K562 (cell line): ENCODE results near the gene ANKRD11. TPM values are rescaled to one million over a fixed set of nuclear protein-coding genes. Genes with fewer than 3 reads are reported as not detected.

ENCODE experiments used
- ATAC-seq: fragments of 200-7000 bp; cut with Tn5 transposase; 3 replicates; pipeline ENCODE4 v1.9.1; 2020; ENCODE audit warnings: moderate library complexity
- BruUV-seq: library from RNA; stranded (reverse); fragments of 400-500 nt; replicated peaks from 2 replicates; lab custom pipeline; 2021; lab: Mats Ljungman, UMichigan
- CTCF ChIA-PET: fragments of 300-600 bp; formaldehyde crosslinking; extraction: SDS; loops from one replicate; lab custom pipeline; 2021; ENCODE audit warnings: low intra/inter-chr PET ratio; lab: Yijun Ruan, JAX
- POLR2A ChIA-PET: fragments of 300-600, 350-650 bp; sonication (Branson Sonifier 250); formaldehyde crosslinking; extraction: SDS; loops from one replicate; lab custom pipeline; 2021; ENCODE audit warnings: antibody characterized with exemption, inconsistent platforms; lab: Yijun Ruan, JAX
- DNase-seq, 4 experiments: peaks; one replicate each; pipeline versions ENCODE4 v3.0.0 to v3.0.0-alpha.2; 2011 to 2018; ENCODE audit warnings: low spot score in 3 of 4, mixed read lengths in 3 of 4; ENCODE audit errors: extremely low read depth in 1 of 4
- FAIRE-seq: peaks from 2 replicates; lab custom pipeline; 2011; peaks lifted over from hg19 to GRCh38; lab: Jason Lieb, UNC
- H2AFZ ChIP-seq: 2 replicates; pipeline ENCODE4 v1.6.0; 2011; ENCODE audit warnings: low read depth, low read length, control low read depth, inconsistent platforms
- H3K27ac ChIP-seq: fragments of 200-600 bp; 3 replicates; pipeline ENCODE4 v1.8.0; 2011; ENCODE audit warnings: low read depth, mild to moderate bottlenecking, control low read depth, inconsistent platforms, low read length, moderate library complexity, mixed read lengths; ENCODE audit errors: extremely low read depth
- H3K27me3 ChIP-seq, 2 experiments: fragments of 300-600 bp in 1 of 2; 2 replicates in 1 of 2; 3 replicates in 1 of 2; pipeline versions ENCODE4 v1.6.0 to v1.8.0; 2011; ENCODE audit warnings: inconsistent platforms in 2 of 2, low read length in 2 of 2, mild to moderate bottlenecking in 1 of 2, mixed read lengths in 1 of 2, moderate library complexity in 1 of 2; ENCODE audit not compliant: control insufficient read depth in 2 of 2, insufficient read depth in 2 of 2
- H3K36me3 ChIP-seq: fragments of 300-600 bp; 3 replicates; pipeline ENCODE4 v1.8.0; 2011; ENCODE audit warnings: mild to moderate bottlenecking, low read length, inconsistent platforms; ENCODE audit not compliant: control insufficient read depth, insufficient read depth
- H3K4me1 ChIP-seq, 2 experiments: fragments of 200-600 bp in 1 of 2; replicated peaks in 1 of 2; 2 replicates in 1 of 2; 3 replicates in 1 of 2; pipeline versions ENCODE4 v1.5.1 to v1.8.0; 2011; ENCODE audit warnings: inconsistent platforms in 2 of 2, low read length in 2 of 2, mild to moderate bottlenecking in 1 of 2, mixed read lengths in 1 of 2, moderate library complexity in 1 of 2; ENCODE audit not compliant: control insufficient read depth in 2 of 2, insufficient read depth in 2 of 2
- H3K4me2 ChIP-seq: 2 replicates; pipeline ENCODE4 v1.6.1; 2011; ENCODE audit warnings: low read length, control low read depth, inconsistent platforms, mixed read lengths; ENCODE audit not compliant: insufficient read depth
- H3K4me3 ChIP-seq: fragments of 200-600 bp; sonication (generic), shearing (Covaris generic); 2 replicates; pipeline ENCODE4 v1.5.1; 2016; ENCODE audit warnings: control low read depth, inconsistent platforms
- H3K79me2 ChIP-seq: fragments of 200-600 bp; 3 replicates; pipeline ENCODE4 v1.8.0; 2011; ENCODE audit warnings: low read length, inconsistent platforms; ENCODE audit not compliant: control insufficient read depth, insufficient read depth
- H3K9ac ChIP-seq, 2 experiments: 2 replicates each; pipeline versions ENCODE4 v1.6.0 to v1.6.1; 2011; ENCODE audit warnings: low read depth in 2 of 2, low read length in 2 of 2, control low read depth in 1 of 2, inconsistent platforms in 1 of 2, mild to moderate bottlenecking in 1 of 2, mixed read lengths in 1 of 2; ENCODE audit not compliant: insufficient read depth in 1 of 2
- H3K9me1 ChIP-seq: one replicate; pipeline ENCODE4 v1.6.0; 2011; ENCODE audit warnings: inconsistent platforms, mild to moderate bottlenecking, low read length, moderate library complexity; ENCODE audit not compliant: control insufficient read depth, insufficient read depth
- H3K9me3 ChIP-seq: replicated peaks from 2 replicates; pipeline ENCODE4 v1.5.1; 2011; ENCODE audit warnings: low read depth, low read length, inconsistent platforms; ENCODE audit not compliant: control insufficient read depth, insufficient read depth
- H4K20me1 ChIP-seq: replicated peaks from 2 replicates; pipeline ENCODE4 v1.6.1; 2011; ENCODE audit warnings: low read length, inconsistent platforms, mixed read lengths; ENCODE audit not compliant: control insufficient read depth, insufficient read depth
- HDAC1 ChIP-seq, 2 experiments: fragments of 450-650 bp; IDR thresholded peaks; 2 replicates each; pipeline ENCODE4 v1.6.1; 2016 to 2017; ENCODE audit warnings: inconsistent platforms in 1 of 2, mild to moderate bottlenecking in 1 of 2, moderate library complexity in 1 of 2
- LARP7 ChIP-seq: fragments of 450-650 bp; IDR thresholded peaks from 2 replicates; pipeline ENCODE4 v1.6.1; 2016
- STAG1 ChIP-seq: sonication (generic); formaldehyde crosslinking; IDR thresholded peaks from 2 replicates; pipeline ENCODE4 v1.5.0; 2020; ENCODE audit warnings: missing genetic modification reagents, borderline replicate concordance
- TFAP4 ChIP-seq: sonication (generic); formaldehyde crosslinking; IDR thresholded peaks from 2 replicates; pipeline ENCODE4 v1.8.0; 2022; ENCODE audit warnings: missing genetic modification reagents, mild to moderate bottlenecking, moderate library complexity, borderline replicate concordance
- ZBTB33 ChIP-seq: sonication (generic); formaldehyde crosslinking; IDR thresholded peaks from 2 replicates; pipeline ENCODE4 v1.8.1; 2023; ENCODE audit warnings: mild to moderate bottlenecking, missing genetic modification reagents
- ZFP91 ChIP-seq: sonication (generic); formaldehyde crosslinking; IDR thresholded peaks from 2 replicates; pipeline ENCODE4 v1.8.0; 2022; ENCODE audit warnings: mild to moderate bottlenecking, missing genetic modification reagents
- ZNF197 ChIP-seq: fragments of 200-800 bp; sonication (Bioruptor generic); IDR thresholded peaks from 2 replicates; pipeline ENCODE4 v1.6.1; 2016; ENCODE audit warnings: low read depth, missing genetic modification characterization, missing compliant biosample characterization
- WGBS: fragments of 100-300 bp; shearing (Covaris generic); methylation state at CpG from one replicate; pipeline ENCODE4 v1.1.6; 2016; ENCODE audit warnings: low coverage, mixed read lengths; ENCODE audit not compliant: insufficient coverage; ENCODE audit errors: missing lambda C conversion rate; 5-methylcytosine and 5-hydroxymethylcytosine counted together
- in situ Hi-C: fragments of 300-500 bp; cut with MboI; formaldehyde crosslinking; loops from 4 replicates; pipeline ENCODE4 v1.15.0; 2018; ENCODE audit warnings: inconsistent platforms, mixed read lengths
- intact Hi-C: fragments of 100-400 bp; cut with micrococcal nuclease; formaldehyde crosslinking; loops from 2 replicates; pipeline ENCODE4 v1.14.2; 2022
- polyA plus RNA-seq, 8 experiments: library from polyadenylated mRNA; depleted of rRNA in 4 of 8; stranded (reverse) in 5 of 8; unstranded in 3 of 8; fragments of >200 nt; fragmentation: Nextera tagmentation in 2 of 8; fragmentation: Illumina TruSeq in 1 of 8; extraction: Ambion mirVana in 2 of 8; extraction: Trizol in 1 of 8; gene quantifications; 2 replicates each; pipeline versions ENCODE4 v1.2.1 to v1.2.3, GENCODE V29; 2011 to 2014; ENCODE audit warnings: inconsistent platforms in 1 of 8, missing spikeins in 1 of 8
- total RNA-seq, 7 experiments: library from RNA; depleted of rRNA in 6 of 7; stranded (reverse); fragments of >200 nt in 6 of 7; fragmentation: Illumina TruSeq in 2 of 7; extraction: Trizol in 2 of 7; gene quantifications; 2 replicates each; pipeline versions ENCODE4 v1.2.1 to v1.2.3, GENCODE V29; 2011 to 2021; ENCODE audit warnings: low replicate concordance in 1 of 7
- TF ChIP-seq, protein P1 (sequence below): sonication (generic); formaldehyde crosslinking; IDR thresholded peaks from 2 replicates; pipeline ENCODE4 v1.8.0; 2022; ENCODE audit warnings: mild to moderate bottlenecking, missing genetic modification reagents
- TF ChIP-seq, protein P2 (sequence below), 3 experiments: IDR thresholded peaks in 2 of 3; conservative IDR thresholded peaks in 1 of 3; 2 replicates each; pipeline ENCODE4 v1.5.1; 2011 to 2012; ENCODE audit warnings: low read length in 3 of 3, mild to moderate bottlenecking in 3 of 3, control low read depth in 2 of 3, improper control_type of control experiment in 1 of 3, inconsistent platforms in 1 of 3, low read depth in 1 of 3, mixed read lengths in 1 of 3, moderate library complexity in 1 of 3; ENCODE audit not compliant: insufficient read depth in 2 of 3

ANKRD11 gene
- total and polyA plus RNA-seq, 9 of the 15 experiments (the other 6 are each of a cell fraction or from before 2014, with no cell fraction given): 4.7 to 126 (median 31.7) TPM

DNA sequence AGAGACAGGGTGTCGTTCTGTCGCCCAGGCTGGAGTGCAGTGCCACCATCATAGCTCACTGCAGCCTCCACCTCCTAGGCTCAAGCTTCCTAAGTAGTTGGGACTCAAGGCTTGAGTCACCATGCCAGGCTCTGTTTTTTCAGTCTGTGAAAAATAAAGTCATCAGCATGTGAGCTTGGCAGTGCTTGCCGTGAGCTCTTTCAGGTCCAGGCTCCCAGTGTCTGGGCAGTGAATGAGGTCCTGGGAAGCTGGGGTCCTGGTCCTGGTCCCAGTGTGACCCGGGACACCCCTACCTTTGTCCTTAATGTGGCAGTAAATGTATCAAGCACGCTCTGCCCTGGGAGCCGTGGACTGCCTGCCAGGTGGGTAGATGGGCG lies 47.2 kb upstream of the ANKRD11 start:
- no TSS peak for BruUV-seq
- H3K36me3 ChIP-seq: peaks cover 74% of the 10 kb centered on the region; the same call in 2 of the 3 replicates
- POLR2A ChIA-PET: no interaction called here
- TF ChIP-seq TFAP4 (CRISPR knock-in tag) (no peak), ZBTB33 (no peak), LARP7 (no peak), ZFP91 (CRISPR knock-in tag) (no peak), ZNF197 (no peak), HDAC1 (IDR thresholded peaks at IDR 0.05) (no peak), STAG1 (no peak)
- TF ChIP-seq, protein P1, sequence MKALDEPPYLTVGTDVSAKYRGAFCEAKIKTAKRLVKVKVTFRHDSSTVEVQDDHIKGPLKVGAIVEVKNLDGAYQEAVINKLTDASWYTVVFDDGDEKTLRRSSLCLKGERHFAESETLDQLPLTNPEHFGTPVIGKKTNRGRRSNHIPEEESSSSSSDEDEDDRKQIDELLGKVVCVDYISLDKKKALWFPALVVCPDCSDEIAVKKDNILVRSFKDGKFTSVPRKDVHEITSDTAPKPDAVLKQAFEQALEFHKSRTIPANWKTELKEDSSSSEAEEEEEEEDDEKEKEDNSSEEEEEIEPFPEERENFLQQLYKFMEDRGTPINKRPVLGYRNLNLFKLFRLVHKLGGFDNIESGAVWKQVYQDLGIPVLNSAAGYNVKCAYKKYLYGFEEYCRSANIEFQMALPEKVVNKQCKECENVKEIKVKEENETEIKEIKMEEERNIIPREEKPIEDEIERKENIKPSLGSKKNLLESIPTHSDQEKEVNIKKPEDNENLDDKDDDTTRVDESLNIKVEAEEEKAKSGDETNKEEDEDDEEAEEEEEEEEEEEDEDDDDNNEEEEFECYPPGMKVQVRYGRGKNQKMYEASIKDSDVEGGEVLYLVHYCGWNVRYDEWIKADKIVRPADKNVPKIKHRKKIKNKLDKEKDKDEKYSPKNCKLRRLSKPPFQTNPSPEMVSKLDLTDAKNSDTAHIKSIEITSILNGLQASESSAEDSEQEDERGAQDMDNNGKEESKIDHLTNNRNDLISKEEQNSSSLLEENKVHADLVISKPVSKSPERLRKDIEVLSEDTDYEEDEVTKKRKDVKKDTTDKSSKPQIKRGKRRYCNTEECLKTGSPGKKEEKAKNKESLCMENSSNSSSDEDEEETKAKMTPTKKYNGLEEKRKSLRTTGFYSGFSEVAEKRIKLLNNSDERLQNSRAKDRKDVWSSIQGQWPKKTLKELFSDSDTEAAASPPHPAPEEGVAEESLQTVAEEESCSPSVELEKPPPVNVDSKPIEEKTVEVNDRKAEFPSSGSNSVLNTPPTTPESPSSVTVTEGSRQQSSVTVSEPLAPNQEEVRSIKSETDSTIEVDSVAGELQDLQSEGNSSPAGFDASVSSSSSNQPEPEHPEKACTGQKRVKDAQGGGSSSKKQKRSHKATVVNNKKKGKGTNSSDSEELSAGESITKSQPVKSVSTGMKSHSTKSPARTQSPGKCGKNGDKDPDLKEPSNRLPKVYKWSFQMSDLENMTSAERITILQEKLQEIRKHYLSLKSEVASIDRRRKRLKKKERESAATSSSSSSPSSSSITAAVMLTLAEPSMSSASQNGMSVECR (CRISPR knock-in tag): no peak
- TF ChIP-seq, protein P2, sequence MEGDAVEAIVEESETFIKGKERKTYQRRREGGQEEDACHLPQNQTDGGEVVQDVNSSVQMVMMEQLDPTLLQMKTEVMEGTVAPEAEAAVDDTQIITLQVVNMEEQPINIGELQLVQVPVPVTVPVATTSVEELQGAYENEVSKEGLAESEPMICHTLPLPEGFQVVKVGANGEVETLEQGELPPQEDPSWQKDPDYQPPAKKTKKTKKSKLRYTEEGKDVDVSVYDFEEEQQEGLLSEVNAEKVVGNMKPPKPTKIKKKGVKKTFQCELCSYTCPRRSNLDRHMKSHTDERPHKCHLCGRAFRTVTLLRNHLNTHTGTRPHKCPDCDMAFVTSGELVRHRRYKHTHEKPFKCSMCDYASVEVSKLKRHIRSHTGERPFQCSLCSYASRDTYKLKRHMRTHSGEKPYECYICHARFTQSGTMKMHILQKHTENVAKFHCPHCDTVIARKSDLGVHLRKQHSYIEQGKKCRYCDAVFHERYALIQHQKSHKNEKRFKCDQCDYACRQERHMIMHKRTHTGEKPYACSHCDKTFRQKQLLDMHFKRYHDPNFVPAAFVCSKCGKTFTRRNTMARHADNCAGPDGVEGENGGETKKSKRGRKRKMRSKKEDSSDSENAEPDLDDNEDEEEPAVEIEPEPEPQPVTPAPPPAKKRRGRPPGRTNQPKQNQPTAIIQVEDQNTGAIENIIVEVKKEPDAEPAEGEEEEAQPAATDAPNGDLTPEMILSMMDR (IDR thresholded peaks at IDR 0.05 in 2 of 3, conservative IDR thresholded peaks at IDR 0.05 in 1 of 3; ENCODE audit: insufficient read depth in 2 of 3, low read depth in 1 of 3, low read length in 3 of 3): no peak

More for the DNA sequence above, 47.2 kb upstream of the ANKRD11 start:
- 0 out of 2 replicates have a peak, but pooled peaks cover 6% of the 10 kb centered on the region for H4K20me1 ChIP-seq
- peak overlapping the region in 1 of 2 experiments; percentile 66; a peak in 1 of 4 replicates for H3K9ac ChIP-seq
- 92% methylated on average over 5 of the region's 7 CpGs for WGBS
- DNase-seq (no peak), FAIRE-seq (no peak), ATAC-seq (no peak)
- in situ Hi-C loops (no loop called here), intact Hi-C loops (no loop called here)
- H3K4me1 ChIP-seq: peaks cover 0 to 17% of the 10 kb centered on the region in 2 experiments; a peak in 3 of 5 replicates
- no peaks in the 10 kb centered on the region for H3K79me2 ChIP-seq
- H2AFZ ChIP-seq: no peak overlapping the region
- no peaks in the 10 kb centered on the region for H3K9me1 ChIP-seq
- no peak overlapping the region for H3K4me2 ChIP-seq
- H3K27me3 ChIP-seq: no peaks in the 10 kb centered on the region
- H3K9me3 ChIP-seq: no peaks in the 10 kb centered on the region
- no peak overlapping the region for H3K4me3 ChIP-seq
- CTCF ChIA-PET: no interaction called here
- H3K27ac ChIP-seq: no peak overlapping the region
